ENCODE data around the gene SDHAF2. TPM values are rescaled to one million over a fixed set of nuclear protein-coding genes. Genes with fewer than 3 reads are reported as not detected.
"Not testable (repeated sequence)": the region's sequence is repeated elsewhere in the genome, so short reads cannot be mapped to it uniquely, and the experiment has no call there.

Gene SDHAF2
- polyA plus RNA-seq, 3 donors: 45.5 to 70.2 (median 64.8) TPM

GRCh38 chr11:61425367-61426131 is 4.4 kb upstream of the SDHAF2 start:
- intact Hi-C loops (cut with micrococcal nuclease): loop anchor here in 1 of 2 donors (10.0 kb wide), 1 partner anchor 261 kb away; the partner anchor contains the start of gene VPS37C
- Histone ChIP-seq H3K79me2 (ENCODE audit: insufficient read depth, low read length) (peaks cover 96% of the 10 kb centered on the region), H3K9ac (ENCODE audit: insufficient read depth, low read length, poor library complexity, severe bottlenecking) (no peak overlapping the region), H3K4me3 (replicated peaks in 1 of 3; ENCODE audit: low read depth in 2 of 3, low read length in 3 of 3) (no peak overlapping the region), H4K20me1 (ENCODE audit: insufficient read depth, low read length) (peaks cover 22% of the 10 kb centered on the region), H3K27ac (ENCODE audit: low read depth in 1 of 2, low read length in 2 of 2) (peak overlapping the region in 1 of 2 donors; percentile 43), H3K4me1 (ENCODE audit: control insufficient read depth in 1 of 2, insufficient read depth in 2 of 2, low read length in 2 of 2) (peaks cover 8 to 19% of the 10 kb centered on the region in 2 donors), H3K27me3 (ENCODE audit: control insufficient read depth in 2 of 2, insufficient read depth in 2 of 2, low read length in 2 of 2) (no peaks in the 10 kb centered on the region), H3K9me3 (replicated peaks in 1 of 2; ENCODE audit: control insufficient read depth in 1 of 2, insufficient read depth in 1 of 2, low read length in 2 of 2) (no peaks in the 10 kb centered on the region), H3K4me2 (replicated peaks; ENCODE audit: extremely low read depth, low read length, poor library complexity, severe bottlenecking) (no peak overlapping the region), H2AFZ (ENCODE audit: insufficient read depth, low read depth, low read length, poor library complexity, severe bottlenecking) (no peak overlapping the region), H3K36me3 (replicated peaks in 1 of 2; ENCODE audit: control insufficient read depth in 1 of 2, insufficient read depth in 2 of 2, low read length in 2 of 2) (peaks cover 61 to 81% of the 10 kb centered on the region in 2 donors)
- no CpG with 5 or more reads among the region's 1 CpG for WGBS (ENCODE audit: insufficient coverage)
- Mint-ChIP-seq H3K27me3 (ENCODE audit: low read depth in 3 of 3) (peaks cover 0 to 1% (median 0%) of the 10 kb centered on the region in 3 donors), H3K4me3 (no peak overlapping the region), H3K4me1 (peaks cover 19% of the 10 kb centered on the region), H3K36me3 (peaks cover 68 to 78% of the 10 kb centered on the region in 2 donors), H3K27ac (peak overlapping the region in 5 of 7 donors; percentile 66 to 88 (median 81)), H3K9me3 (no peaks in the 10 kb centered on the region)
- TF ChIP-seq, protein P1, sequence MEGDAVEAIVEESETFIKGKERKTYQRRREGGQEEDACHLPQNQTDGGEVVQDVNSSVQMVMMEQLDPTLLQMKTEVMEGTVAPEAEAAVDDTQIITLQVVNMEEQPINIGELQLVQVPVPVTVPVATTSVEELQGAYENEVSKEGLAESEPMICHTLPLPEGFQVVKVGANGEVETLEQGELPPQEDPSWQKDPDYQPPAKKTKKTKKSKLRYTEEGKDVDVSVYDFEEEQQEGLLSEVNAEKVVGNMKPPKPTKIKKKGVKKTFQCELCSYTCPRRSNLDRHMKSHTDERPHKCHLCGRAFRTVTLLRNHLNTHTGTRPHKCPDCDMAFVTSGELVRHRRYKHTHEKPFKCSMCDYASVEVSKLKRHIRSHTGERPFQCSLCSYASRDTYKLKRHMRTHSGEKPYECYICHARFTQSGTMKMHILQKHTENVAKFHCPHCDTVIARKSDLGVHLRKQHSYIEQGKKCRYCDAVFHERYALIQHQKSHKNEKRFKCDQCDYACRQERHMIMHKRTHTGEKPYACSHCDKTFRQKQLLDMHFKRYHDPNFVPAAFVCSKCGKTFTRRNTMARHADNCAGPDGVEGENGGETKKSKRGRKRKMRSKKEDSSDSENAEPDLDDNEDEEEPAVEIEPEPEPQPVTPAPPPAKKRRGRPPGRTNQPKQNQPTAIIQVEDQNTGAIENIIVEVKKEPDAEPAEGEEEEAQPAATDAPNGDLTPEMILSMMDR (IDR thresholded peaks at IDR 0.05): no peak
- DNase-seq: no peak

GRCh38 chr11:61429346-61429690 is 606 bp upstream of the SDHAF2 start:
- no peaks in the 10 kb centered on the region for H3K9me3 Mint-ChIP-seq
- Histone ChIP-seq H3K27me3 (ENCODE audit: control insufficient read depth in 2 of 2, insufficient read depth in 2 of 2, low read length in 2 of 2) (no peaks in the 10 kb centered on the region), H2AFZ (ENCODE audit: insufficient read depth, low read depth, low read length, poor library complexity, severe bottlenecking) (peak overlapping the region; percentile 92), H3K27ac (ENCODE audit: low read depth in 1 of 2, low read length in 2 of 2) (peak overlapping the region; percentile 96 to 98), H3K79me2 (ENCODE audit: insufficient read depth, low read length) (peaks cover 97% of the 10 kb centered on the region), H4K20me1 (ENCODE audit: insufficient read depth, low read length) (peaks cover 7% of the 10 kb centered on the region), H3K4me3 (replicated peaks in 1 of 3; ENCODE audit: low read depth in 2 of 3, low read length in 3 of 3) (peak overlapping the region; percentile 83 to 96 (median 87)), H3K9ac (ENCODE audit: insufficient read depth, low read length, poor library complexity, severe bottlenecking) (peak overlapping the region; percentile 100), H3K9me3 (replicated peaks in 1 of 2; ENCODE audit: control insufficient read depth in 1 of 2, insufficient read depth in 1 of 2, low read length in 2 of 2) (no peaks in the 10 kb centered on the region), H3K36me3 (replicated peaks in 1 of 2; ENCODE audit: control insufficient read depth in 1 of 2, insufficient read depth in 2 of 2, low read length in 2 of 2) (peaks cover 30 to 45% of the 10 kb centered on the region in 2 donors), H3K4me2 (replicated peaks; ENCODE audit: extremely low read depth, low read length, poor library complexity, severe bottlenecking) (peak overlapping the region; percentile 82), H3K4me1 (ENCODE audit: control insufficient read depth in 1 of 2, insufficient read depth in 2 of 2, low read length in 2 of 2) (peaks cover 17 to 37% of the 10 kb centered on the region in 2 donors)
- under 1% methylated on average over 34 of the region's 37 CpGs for WGBS (ENCODE audit: insufficient coverage)
- intact Hi-C loops (cut with micrococcal nuclease): loop anchor here in 1 of 2 donors (10.0 kb wide), 1 partner anchor 265 kb away; the partner anchor contains the start of gene VPS37C
- DNase-seq: peak; percentile 33 to 56 (median 50)
- peak overlapping the region; percentile 98 to 100 (median 100) for H3K27ac Mint-ChIP-seq
- H3K27me3 Mint-ChIP-seq (ENCODE audit: low read depth in 3 of 3): no peaks in the 10 kb centered on the region
- peak overlapping the region; percentile 94 to 98 for H3K4me3 Mint-ChIP-seq
- peaks cover 43 to 64% of the 10 kb centered on the region in 2 donors for H3K36me3 Mint-ChIP-seq
- TF ChIP-seq, protein P1 (IDR thresholded peaks at IDR 0.05): no peak
- peaks cover 36% of the 10 kb centered on the region for H3K4me1 Mint-ChIP-seq

- Mint-ChIP-seq H3K4me1 (peaks cover 42% of the 10 kb centered on the region), H3K36me3 (peaks cover 30 to 49% of the 10 kb centered on the region in 2 donors), H3K27ac (peak overlapping the region; percentile 98 to 100 (median 100)), H3K4me3 (peak overlapping the region; percentile 94 to 98)
- Histone ChIP-seq H3K4me2 (replicated peaks; ENCODE audit: extremely low read depth, low read length, poor library complexity, severe bottlenecking) (peak overlapping the region; percentile 82), H4K20me1 (ENCODE audit: insufficient read depth, low read length) (peaks cover 20% of the 10 kb centered on the region), H3K36me3 (replicated peaks in 1 of 2; ENCODE audit: control insufficient read depth in 1 of 2, insufficient read depth in 2 of 2, low read length in 2 of 2) (peaks cover 17 to 29% of the 10 kb centered on the region in 2 donors), H3K27ac (ENCODE audit: low read depth in 1 of 2, low read length in 2 of 2) (peak overlapping the region in 1 of 2 donors; percentile 98), H3K4me3 (replicated peaks in 1 of 3; ENCODE audit: low read depth in 2 of 3, low read length in 3 of 3) (peak overlapping the region; percentile 83 to 96 (median 87)), H2AFZ (ENCODE audit: insufficient read depth, low read depth, low read length, poor library complexity, severe bottlenecking) (peak overlapping the region; percentile 92), H3K4me1 (ENCODE audit: control insufficient read depth in 1 of 2, insufficient read depth in 2 of 2, low read length in 2 of 2) (peaks cover 20 to 37% of the 10 kb centered on the region in 2 donors), H3K79me2 (ENCODE audit: insufficient read depth, low read length) (peaks cover 97% of the 10 kb centered on the region)
- H3K9me3 Mint-ChIP-seq; H3K9me3 ChIP-seq (replicated peaks in 1 of 2; ENCODE audit: control insufficient read depth in 1 of 2, insufficient read depth in 1 of 2, low read length in 2 of 2); H3K9ac ChIP-seq (ENCODE audit: insufficient read depth, low read length, poor library complexity, severe bottlenecking); DNase-seq; H3K27me3 ChIP-seq (ENCODE audit: control insufficient read depth in 2 of 2, insufficient read depth in 2 of 2, low read length in 2 of 2); H3K27me3 Mint-ChIP-seq (ENCODE audit: low read depth in 3 of 3): not testable (repeated sequence)
- intact Hi-C loops (cut with micrococcal nuclease): loop anchor here in 1 of 2 donors (2.0 kb wide), 1 partner anchor 14 kb away; no protein-coding TSS in a partner anchor
- WGBS (ENCODE audit: insufficient coverage): no CpG with 5 or more reads among the region's 10 CpGs
Observed at GRCh38 chr11:61430839-61431238, 915 bp downstream of the SDHAF2 start.
